Activated T-cell treated with anti-CD3 and anti-CD28 coated beads for 1 hour (primary cell): ENCODE measurements around the gene AP2A2.

Experiments
- DNase-seq: peaks from one replicate; pipeline ENCODE4 v3.0.0-alpha.2; 2020; ENCODE audit warnings: low read depth

The AP2A2 gene

GRCh38 chr11:996681-997080 lies 71.0 kb downstream of the AP2A2 start:
- DNase-seq: no peak

- DNase-seq: no peak
These were observed 72.2 kb downstream of the AP2A2 start for GRCh38 chr11:997907-998306.

- no peak for DNase-seq
These were observed 73.3 kb downstream of the AP2A2 start for GRCh38 chr11:999009-999408.

- no peak for DNase-seq
These were observed 74.9 kb downstream of the AP2A2 start for GRCh38 chr11:1000357-1001278.

GRCh38 chr11:1001617-1002405 lies 76.1 kb downstream of the AP2A2 start:
- DNase-seq: no peak

- no peak for DNase-seq
These were observed 76.8 kb downstream of the AP2A2 start for GRCh38 chr11:1002406-1002984.

GRCh38 chr11:1003159-1003558 lies 77.5 kb downstream of the AP2A2 start:
- no peak for DNase-seq

- DNase-seq: no peak
These were observed 80.3 kb downstream of the AP2A2 start for GRCh38 chr11:1005928-1006327.

- no peak for DNase-seq
These were observed 81.1 kb downstream of the AP2A2 start for GRCh38 chr11:1006762-1007161.

- no peak for DNase-seq
These were observed 81.6 kb downstream of the AP2A2 start for GRCh38 chr11:1007279-1007678.

GRCh38 chr11:1008001-1008802 lies 82.5 kb downstream of the AP2A2 start:
- no peak for DNase-seq

GRCh38 chr11:1008803-1009145 lies 83.1 kb downstream of the AP2A2 start:
- no peak for DNase-seq

GRCh38 chr11:1009371-1009770 lies 83.7 kb downstream of the AP2A2 start:
- DNase-seq: no peak

GRCh38 chr11:1009991-1010390 lies 84.3 kb downstream of the AP2A2 start:
- DNase-seq: no peak

GRCh38 chr11:1010551-1011319 lies 85.1 kb downstream of the AP2A2 start:
- no peak for DNase-seq

GRCh38 chr11:1011320-1011698 lies 85.6 kb downstream of the AP2A2 start:
- no peak for DNase-seq

GRCh38 chr11:1012291-1012690 lies 86.6 kb downstream of the AP2A2 start:
- no peak for DNase-seq

GRCh38 chr11:1012740-1013630 lies 87.3 kb downstream of the AP2A2 start:
- no peak for DNase-seq

- DNase-seq: no peak
These were observed 87.9 kb downstream of the AP2A2 start for GRCh38 chr11:1013631-1013935.

- DNase-seq: no peak
These were observed 88.6 kb downstream of the AP2A2 start for GRCh38 chr11:1014276-1014675.

GRCh38 chr11:1015064-1015463 lies 89.4 kb downstream of the AP2A2 start:
- DNase-seq: no peak
